GM18505 (cell line): ENCODE measurements around the gene TOMM7.

Experiments used
- ATAC-seq: cut with Tn5 transposase; IDR thresholded peaks from one replicate; pipeline ENCODE4 v1.9.1; 2021; ENCODE audit not compliant: unreplicated experiment
- POLR2A ChIP-seq: IDR thresholded peaks from 4 replicates; pipeline ENCODE4 v1.6.1; 2011; ENCODE audit warnings: borderline replicate concordance; ENCODE audit not compliant: insufficient read depth, insufficient read length; ENCODE audit errors: extremely low read depth

TOMM7 gene

DNA sequence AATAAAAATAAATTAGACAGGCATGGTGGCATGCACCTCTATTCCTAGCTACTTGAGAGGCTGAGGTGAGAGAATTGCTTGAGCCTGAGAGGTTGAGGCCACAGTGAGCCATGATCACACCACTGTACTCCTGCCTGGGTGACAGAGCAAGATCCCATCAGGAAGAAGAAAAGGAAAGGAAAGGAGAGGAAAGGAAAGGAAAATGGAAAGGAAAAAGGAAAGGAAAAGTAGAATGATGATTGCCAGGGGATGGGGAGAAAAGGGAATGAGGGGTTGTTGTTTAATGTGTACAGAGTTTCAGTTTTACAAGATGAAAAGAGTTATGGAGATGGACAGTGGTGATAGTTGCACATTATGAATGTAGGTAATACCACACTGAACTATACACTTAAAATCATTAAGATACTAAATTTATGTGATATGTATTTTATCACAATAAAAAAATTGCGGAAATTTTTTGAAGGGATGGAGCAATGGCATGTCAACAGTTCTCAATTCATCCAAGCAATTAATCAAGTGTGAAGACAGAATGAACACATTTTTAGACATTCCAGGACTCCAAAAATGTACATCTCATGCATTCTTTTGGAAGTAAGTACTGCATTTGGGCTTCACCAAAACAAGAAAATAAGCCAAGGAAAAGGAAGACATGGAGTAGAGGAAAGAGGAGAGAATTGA lies 51.3 kb downstream of the TOMM7 start:
- no peak for ATAC-seq
- no peak for TF ChIP-seq POLR2A

DNA sequence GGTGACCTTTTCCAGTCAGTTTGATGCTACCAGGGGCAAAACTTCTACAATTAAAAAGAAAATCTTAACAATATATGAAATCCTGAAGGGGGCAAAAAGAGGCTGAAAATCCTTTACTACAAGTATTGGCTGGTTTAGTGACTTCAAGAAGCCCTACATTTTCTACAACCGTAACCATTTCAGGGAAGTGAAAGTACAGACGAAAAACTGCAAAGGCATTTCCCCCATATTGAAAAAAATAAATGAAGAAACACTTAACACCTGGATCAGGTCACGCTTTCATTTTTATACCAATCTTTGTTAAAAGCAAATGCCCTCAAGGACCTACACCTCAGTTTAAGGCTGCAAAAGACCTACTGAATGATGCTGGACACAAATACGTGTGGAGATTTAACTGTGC lies 57.0 kb downstream of the TOMM7 start:
- peak; percentile 75 for ATAC-seq
- TF ChIP-seq POLR2A: no peak
